ENCODE data around the gene MIGA1. TPM values are rescaled to one million over a fixed set of nuclear protein-coding genes. Genes with fewer than 3 reads are reported as not detected.

Gene MIGA1
- total RNA-seq, 2 experiments from 2014 or later, result 11.5 to 12.8 TPM

- POLR2A ChIA-PET, result no interaction called here
- CTCF ChIA-PET, result no interaction called here
- no peaks in the 10 kb centered on the region for H3K27me3 Mint-ChIP-seq
- no peak for DNase-seq
- H3K4me3 Mint-ChIP-seq, result no peak overlapping the region
- peaks cover 14% of the 10 kb centered on the region for H3K36me3 Mint-ChIP-seq (ENCODE audit: low read depth)
- no peaks in the 10 kb centered on the region for H3K4me1 Mint-ChIP-seq
- no peak overlapping the region for H3K27ac Mint-ChIP-seq
- H3K9me3 Mint-ChIP-seq, result no peaks in the 10 kb centered on the region
These were observed 54.2 kb downstream of the MIGA1 start for GRCh38 chr1:77833521-77834100.

- no peaks in the 10 kb centered on the region for H3K27me3 Mint-ChIP-seq
- CTCF ChIA-PET, result interaction anchor here (0.6 to 1.0 kb wide), 2 partner anchors 102 to 280 kb away, joined by 4 to 5 read pairs; no protein-coding TSS in a partner anchor
These were observed 55.4 kb downstream of the MIGA1 start for GRCh38 chr1:77834771-77835334.

GRCh38 chr1:77841574-77841973 is 62.1 kb downstream of the MIGA1 start:
- H3K36me3 Mint-ChIP-seq (ENCODE audit: low read depth), result peaks cover 18% of the 10 kb centered on the region
- H3K27ac Mint-ChIP-seq, result no peak overlapping the region
- no peaks in the 10 kb centered on the region for H3K4me1 Mint-ChIP-seq
- no peaks in the 10 kb centered on the region for H3K9me3 Mint-ChIP-seq
- no peak for DNase-seq
- ChIA-PET POLR2A (no interaction called here), CTCF (no interaction called here)
- H3K27me3 Mint-ChIP-seq, result no peaks in the 10 kb centered on the region
- no peak overlapping the region for H3K4me3 Mint-ChIP-seq

More at GRCh38 chr1:77834771-77835334, 55.4 kb downstream of the MIGA1 start:
- no peaks in the 10 kb centered on the region for H3K4me1 Mint-ChIP-seq
- H3K36me3 Mint-ChIP-seq (ENCODE audit: low read depth), result peaks cover 18% of the 10 kb centered on the region
- DNase-seq, result no peak
- no peak overlapping the region for H3K4me3 Mint-ChIP-seq
- no peak overlapping the region for H3K27ac Mint-ChIP-seq
- no peaks in the 10 kb centered on the region for H3K9me3 Mint-ChIP-seq
- POLR2A ChIA-PET, result no interaction called here

GRCh38 chr1:77845951-77846350 is 66.5 kb downstream of the MIGA1 start:
- CTCF ChIA-PET, result no interaction called here

GRCh38 chr1:77846966-77847365 is 67.5 kb downstream of the MIGA1 start:
- Mint-ChIP-seq H3K4me1 (no peaks in the 10 kb centered on the region), H3K9me3 (no peaks in the 10 kb centered on the region), H3K4me3 (no peak overlapping the region), H3K27me3 (no peaks in the 10 kb centered on the region), H3K27ac (no peak overlapping the region), H3K36me3 (ENCODE audit: low read depth) (peaks cover 17% of the 10 kb centered on the region)
- DNase-seq, result no peak
- POLR2A ChIA-PET, result no interaction called here
- CTCF ChIA-PET, result no interaction called here

More at GRCh38 chr1:77845951-77846350, 66.5 kb downstream of the MIGA1 start:
- no peak for DNase-seq
- Mint-ChIP-seq H3K27ac (no peak overlapping the region), H3K9me3 (no peaks in the 10 kb centered on the region), H3K27me3 (no peaks in the 10 kb centered on the region), H3K36me3 (ENCODE audit: low read depth) (peaks cover 17% of the 10 kb centered on the region), H3K4me3 (no peak overlapping the region), H3K4me1 (no peaks in the 10 kb centered on the region)
- POLR2A ChIA-PET, result no interaction called here

GRCh38 chr1:77847621-77848080 is 68.2 kb downstream of the MIGA1 start:
- no peak overlapping the region for H3K4me3 Mint-ChIP-seq
- no peak for DNase-seq
- no peaks in the 10 kb centered on the region for H3K4me1 Mint-ChIP-seq
- H3K36me3 Mint-ChIP-seq (ENCODE audit: low read depth), result peaks cover 17% of the 10 kb centered on the region
- H3K27ac Mint-ChIP-seq, result no peak overlapping the region
- CTCF ChIA-PET, result no interaction called here
- H3K27me3 Mint-ChIP-seq, result no peaks in the 10 kb centered on the region
- POLR2A ChIA-PET, result no interaction called here
- no peaks in the 10 kb centered on the region for H3K9me3 Mint-ChIP-seq

- Mint-ChIP-seq H3K4me1 (no peaks in the 10 kb centered on the region), H3K27me3 (no peaks in the 10 kb centered on the region), H3K36me3 (ENCODE audit: low read depth) (peaks cover 19% of the 10 kb centered on the region), H3K4me3 (no peak overlapping the region), H3K27ac (no peak overlapping the region), H3K9me3 (peaks cover 3% of the 10 kb centered on the region)
- no peak for DNase-seq
- ChIA-PET POLR2A (no interaction called here), CTCF (no interaction called here)
These were observed 70.6 kb downstream of the MIGA1 start for GRCh38 chr1:77850082-77850481.

DNA sequence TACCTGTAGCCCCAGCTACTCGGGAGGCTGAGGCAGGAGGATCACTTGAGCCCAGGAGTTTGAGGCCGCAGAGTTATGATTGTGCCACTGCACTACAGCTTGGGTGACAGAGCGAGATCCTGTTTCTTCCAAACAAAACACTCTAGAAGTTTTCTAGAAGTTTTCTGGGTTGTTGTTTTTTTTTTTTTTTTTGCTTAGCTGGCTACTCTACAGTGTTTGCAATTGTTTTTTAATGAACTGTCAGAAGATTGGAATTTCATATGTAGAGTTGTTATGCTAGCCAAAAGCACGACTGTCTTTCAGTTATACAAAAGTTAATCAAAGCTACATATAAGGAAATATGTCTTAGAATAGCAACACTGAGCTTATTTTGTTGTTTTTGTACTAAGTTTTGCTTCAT is 78.1 kb downstream of the MIGA1 start:
- Mint-ChIP-seq H3K4me1 (no peaks in the 10 kb centered on the region), H3K4me3 (no peak overlapping the region), H3K27me3 (no peaks in the 10 kb centered on the region), H3K9me3 (peaks cover 21% of the 10 kb centered on the region), H3K27ac (no peak overlapping the region), H3K36me3 (ENCODE audit: low read depth) (peaks cover 45% of the 10 kb centered on the region)
- ChIA-PET CTCF (interaction anchor here (0.6 kb wide), 1 partner anchor 590 kb away, joined by 3 read pairs; no protein-coding TSS in a partner anchor), POLR2A (no interaction called here)
- DNase-seq, result no peak

DNA sequence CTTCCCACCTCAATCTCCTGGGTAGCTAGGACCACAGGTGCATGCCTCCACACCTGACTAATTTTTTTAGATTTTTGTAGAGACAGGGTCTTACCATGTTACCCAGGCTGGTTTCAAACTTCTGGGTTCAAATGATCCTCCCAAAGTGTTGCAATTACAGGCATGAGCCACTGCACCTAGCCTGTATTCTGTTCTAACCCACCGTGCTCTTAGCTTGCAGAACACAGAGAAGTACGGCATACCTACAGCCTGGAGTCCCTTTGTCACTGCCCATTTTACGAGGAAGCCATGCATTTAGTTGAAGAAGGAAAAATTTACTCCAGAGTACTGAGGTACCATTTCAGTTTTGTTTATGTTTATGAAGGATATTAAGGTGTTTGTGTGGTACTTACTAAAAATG is 79.3 kb downstream of the MIGA1 start:
- Mint-ChIP-seq H3K27me3 (no peaks in the 10 kb centered on the region), H3K4me3 (no peak overlapping the region), H3K4me1 (no peaks in the 10 kb centered on the region), H3K9me3 (peaks cover 21% of the 10 kb centered on the region), H3K36me3 (ENCODE audit: low read depth) (peaks cover 47% of the 10 kb centered on the region), H3K27ac (no peak overlapping the region)
- POLR2A ChIA-PET, result no interaction called here
- no peak for DNase-seq
- CTCF ChIA-PET, result no interaction called here

GRCh38 chr1:77859248-77859647 is 79.8 kb downstream of the MIGA1 start:
- POLR2A ChIA-PET, result no interaction called here
- Mint-ChIP-seq H3K27ac (no peak overlapping the region), H3K36me3 (ENCODE audit: low read depth) (peaks cover 42% of the 10 kb centered on the region), H3K4me1 (no peaks in the 10 kb centered on the region), H3K4me3 (no peak overlapping the region), H3K27me3 (no peaks in the 10 kb centered on the region), H3K9me3 (peaks cover 21% of the 10 kb centered on the region)
- CTCF ChIA-PET, result no interaction called here
- no peak for DNase-seq

DNA sequence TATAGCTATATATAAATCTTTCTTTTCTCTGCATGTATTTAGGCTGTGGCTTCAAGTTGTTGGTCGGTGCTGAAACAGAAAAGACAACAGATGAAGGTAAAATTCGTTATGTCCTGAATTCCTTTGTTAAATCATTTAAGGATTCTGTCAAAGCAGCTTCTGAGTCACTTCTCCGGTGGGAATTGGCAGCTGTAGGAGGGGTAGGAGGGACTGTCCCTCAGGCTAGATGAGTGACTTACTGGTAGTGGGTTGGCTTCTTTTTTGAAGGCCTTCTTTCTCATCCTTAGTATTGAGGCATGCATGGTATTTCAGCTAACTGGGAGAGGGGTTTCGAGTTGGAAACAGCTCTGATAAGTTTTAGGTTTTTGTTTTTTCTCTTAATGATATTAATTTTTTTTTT is 86.8 kb downstream of the MIGA1 start:
- POLR2A ChIA-PET, result no interaction called here
- Mint-ChIP-seq H3K9me3 (no peaks in the 10 kb centered on the region), H3K4me3 (no peak overlapping the region), H3K27me3 (no peaks in the 10 kb centered on the region), H3K4me1 (no peaks in the 10 kb centered on the region), H3K36me3 (ENCODE audit: low read depth) (peaks cover 23% of the 10 kb centered on the region), H3K27ac (no peak overlapping the region)
- CTCF ChIA-PET, result no interaction called here
- DNase-seq, result no peak

DNA sequence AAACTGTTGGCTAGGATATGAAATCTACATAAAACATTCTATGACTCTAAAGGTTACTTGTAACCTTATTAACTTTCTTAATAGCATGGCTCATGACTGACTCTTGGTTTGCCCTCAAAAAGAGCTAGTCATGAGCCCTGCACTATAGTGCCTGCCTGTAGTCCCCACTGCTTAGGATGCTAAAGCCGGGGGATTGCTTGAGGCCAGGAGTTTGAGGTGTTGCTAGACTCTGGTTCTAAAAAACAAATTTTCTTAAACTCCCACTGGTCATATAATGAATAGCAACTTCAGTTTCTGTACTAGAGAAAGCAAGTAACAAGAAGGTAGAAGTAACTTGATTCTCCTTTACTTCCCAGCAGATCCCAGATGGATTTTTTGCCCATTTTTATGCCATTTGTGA is 93.2 kb downstream of the MIGA1 start:
- ChIA-PET POLR2A (no interaction called here), CTCF (no interaction called here)
- Mint-ChIP-seq H3K27me3 (no peaks in the 10 kb centered on the region), H3K36me3 (ENCODE audit: low read depth) (peaks cover 13% of the 10 kb centered on the region), H3K9me3 (no peaks in the 10 kb centered on the region), H3K4me1 (no peaks in the 10 kb centered on the region), H3K27ac (no peak overlapping the region), H3K4me3 (no peak overlapping the region)
- no peak for DNase-seq

DNA sequence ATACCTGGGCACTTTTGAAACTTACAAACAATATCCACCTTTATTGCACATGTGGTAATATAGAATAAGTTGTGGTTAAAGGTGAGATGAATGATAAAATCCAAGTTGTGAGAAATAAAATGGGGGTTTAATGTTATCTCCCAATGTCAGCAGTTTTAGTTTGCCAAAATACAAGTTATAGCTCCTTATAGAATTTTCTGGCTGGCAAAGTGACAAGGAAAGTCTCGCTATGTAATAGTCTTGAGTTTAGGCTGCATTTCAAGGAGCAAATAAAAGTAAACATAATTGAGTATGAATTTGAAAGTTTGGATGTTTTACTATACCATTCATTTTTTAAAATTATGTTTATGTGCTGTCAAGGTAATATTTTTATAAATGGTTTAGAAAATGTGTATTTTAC is 94.0 kb downstream of the MIGA1 start:
- H3K4me1 Mint-ChIP-seq, result no peaks in the 10 kb centered on the region
- ChIA-PET CTCF (no interaction called here), POLR2A (no interaction called here)
- no peaks in the 10 kb centered on the region for H3K27me3 Mint-ChIP-seq
- DNase-seq, result no peak
- H3K9me3 Mint-ChIP-seq, result no peaks in the 10 kb centered on the region
- peaks cover 12% of the 10 kb centered on the region for H3K36me3 Mint-ChIP-seq (ENCODE audit: low read depth)
- H3K4me3 Mint-ChIP-seq, result no peak overlapping the region
- H3K27ac Mint-ChIP-seq, result no peak overlapping the region

GRCh38 chr1:77874804-77875445 is 95.5 kb downstream of the MIGA1 start:
- Mint-ChIP-seq H3K4me3 (no peak overlapping the region), H3K4me1 (no peaks in the 10 kb centered on the region), H3K27ac (no peak overlapping the region), H3K9me3 (no peaks in the 10 kb centered on the region), H3K36me3 (ENCODE audit: low read depth) (peaks cover 9% of the 10 kb centered on the region), H3K27me3 (no peaks in the 10 kb centered on the region)
- ChIA-PET POLR2A (no interaction called here), CTCF (no interaction called here)
- no peak for DNase-seq
